ENCODE data around the gene FHL2.

GRCh38 chr2:105401867-105402266 is 3.0 kb upstream of the FHL2 start:
- TF ChIP-seq CTCF (IDR thresholded peaks at IDR 0.05) (no peak), EZH2 (IDR thresholded peaks at IDR 0.05; ENCODE audit: borderline replicate concordance, insufficient read depth, low read depth, low read length, poor library complexity, severe bottlenecking) (no peak)

Measured in B cell (primary cell).